Peyer's patch (tissue), 4 donors: ENCODE data around the gene FNDC3B.

Source experiments
- POLR2A ChIP-seq, 2 donors: fragments of 450-650 bp; IDR thresholded peaks; one replicate each; pipeline ENCODE4 v1.5.1; 2017; ENCODE audit warnings: antibody characterized with exemption in 2 of 2, mild to moderate bottlenecking in 2 of 2, moderate library complexity in 2 of 2
- TF ChIP-seq, protein P1 (sequence below), 6 experiments: fragments of 450-650 bp in 4 of 6; fragments of 200-600 bp in 2 of 6; sonication (generic) in 1 of 6; IDR thresholded peaks; one replicate each; pipeline ENCODE4 v1.5.1; 2017 to 2019; ENCODE audit warnings: antibody characterized with exemption in 6 of 6, mild to moderate bottlenecking in 3 of 6, moderate library complexity in 1 of 6

DNA sequence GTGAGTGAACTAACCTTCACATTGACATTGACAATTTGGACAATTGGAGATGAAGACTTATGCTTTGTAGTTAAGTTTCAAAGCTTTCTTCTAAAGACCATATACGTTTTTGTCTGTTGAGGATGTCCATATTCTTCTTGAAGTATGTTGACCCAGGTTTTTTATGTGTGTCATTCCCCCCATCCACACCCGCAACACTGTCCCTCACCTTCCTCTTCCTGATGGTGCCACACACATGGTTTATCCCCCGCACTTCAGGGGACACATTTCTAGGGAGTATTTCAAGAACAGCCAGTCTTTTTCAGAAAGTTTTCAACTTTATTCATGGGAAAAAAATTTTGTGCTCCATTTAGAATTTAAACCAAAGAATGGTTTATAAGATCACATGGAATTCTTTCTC, 303.7 kb downstream of the FNDC3B start:
- TF ChIP-seq, protein P1, sequence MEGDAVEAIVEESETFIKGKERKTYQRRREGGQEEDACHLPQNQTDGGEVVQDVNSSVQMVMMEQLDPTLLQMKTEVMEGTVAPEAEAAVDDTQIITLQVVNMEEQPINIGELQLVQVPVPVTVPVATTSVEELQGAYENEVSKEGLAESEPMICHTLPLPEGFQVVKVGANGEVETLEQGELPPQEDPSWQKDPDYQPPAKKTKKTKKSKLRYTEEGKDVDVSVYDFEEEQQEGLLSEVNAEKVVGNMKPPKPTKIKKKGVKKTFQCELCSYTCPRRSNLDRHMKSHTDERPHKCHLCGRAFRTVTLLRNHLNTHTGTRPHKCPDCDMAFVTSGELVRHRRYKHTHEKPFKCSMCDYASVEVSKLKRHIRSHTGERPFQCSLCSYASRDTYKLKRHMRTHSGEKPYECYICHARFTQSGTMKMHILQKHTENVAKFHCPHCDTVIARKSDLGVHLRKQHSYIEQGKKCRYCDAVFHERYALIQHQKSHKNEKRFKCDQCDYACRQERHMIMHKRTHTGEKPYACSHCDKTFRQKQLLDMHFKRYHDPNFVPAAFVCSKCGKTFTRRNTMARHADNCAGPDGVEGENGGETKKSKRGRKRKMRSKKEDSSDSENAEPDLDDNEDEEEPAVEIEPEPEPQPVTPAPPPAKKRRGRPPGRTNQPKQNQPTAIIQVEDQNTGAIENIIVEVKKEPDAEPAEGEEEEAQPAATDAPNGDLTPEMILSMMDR (IDR thresholded peaks at IDR 0.05) = no peak
- no peak for TF ChIP-seq POLR2A (IDR thresholded peaks at IDR 0.05)
